K562 (cell line): ENCODE measurements around the gene GPX5.

Experiments
- DNMT1 ChIP-seq: fragments of 450-650 bp; IDR thresholded peaks from 2 replicates; pipeline ENCODE4 v1.6.1; 2016; ENCODE audit warnings: antibody characterized with exemption, mild to moderate bottlenecking
- EZH2 ChIP-seq: IDR thresholded peaks from 2 replicates; pipeline ENCODE4 v1.6.1; 2012; ENCODE audit warnings: low read depth, mild to moderate bottlenecking, inconsistent platforms, low read length, borderline replicate concordance
- GMEB1 ChIP-seq: fragments of 250-450 bp; sonication (Bioruptor Pico); IDR thresholded peaks from 2 replicates; pipeline ENCODE4 v1.4.0; 2020; ENCODE audit warnings: mild to moderate bottlenecking
- HDAC2 ChIP-seq: fragments of 450-650 bp; IDR thresholded peaks from 2 replicates; pipeline ENCODE4 v1.6.1; 2016; ENCODE audit warnings: mild to moderate bottlenecking
- IRF1 ChIP-seq: sonication (generic); formaldehyde crosslinking; IDR thresholded peaks from 2 replicates; pipeline ENCODE4 v1.8.0; 2022; ENCODE audit warnings: missing genetic modification reagents, mild to moderate bottlenecking, borderline replicate concordance
- JUND ChIP-seq, 2 experiments: IDR thresholded peaks; 2 replicates in 1 of 2; 3 replicates in 1 of 2; pipeline ENCODE4 v1.6.1; 2011; ENCODE audit warnings: borderline replicate concordance in 2 of 2, low read depth in 2 of 2, low read length in 2 of 2, improper control_type of control experiment in 1 of 2, missing biosample characterization in 1 of 2, missing genetic modification characterization in 1 of 2, missing genetic modification reagents in 1 of 2
- MEF2A ChIP-seq: IDR thresholded peaks from 2 replicates; pipeline ENCODE4 v1.6.1; 2011; ENCODE audit warnings: low read depth, mild to moderate bottlenecking, low read length, moderate library complexity; ENCODE audit not compliant: control insufficient read depth
- PKNOX1 ChIP-seq: fragments of 450-650 bp; IDR thresholded peaks from 2 replicates; pipeline ENCODE4 v1.6.1; 2016
- RAD21 ChIP-seq, 2 experiments: fragments of 250-450 bp in 1 of 2; fragments of 450-650 bp in 1 of 2; sonication (Bioruptor Pico) in 1 of 2; formaldehyde crosslinking in 1 of 2; IDR thresholded peaks in 1 of 2; conservative IDR thresholded peaks in 1 of 2; 2 replicates each; pipeline versions ENCODE4 v1.4.0 to v1.8.0; 2020 to 2022; ENCODE audit warnings: mild to moderate bottlenecking in 2 of 2, moderate library complexity in 1 of 2
- REST ChIP-seq, 2 experiments: fragments of 450-650 bp; formaldehyde crosslinking in 1 of 2; IDR thresholded peaks; 2 replicates each; pipeline versions ENCODE4 v1.4.0 to v1.6.1; 2014 to 2020; ENCODE audit warnings: mild to moderate bottlenecking in 2 of 2, borderline replicate concordance in 1 of 2, low read depth in 1 of 2
- SREBF2 ChIP-seq: sonication (generic); formaldehyde crosslinking; IDR thresholded peaks from 2 replicates; pipeline ENCODE4 v1.4.0; 2020; ENCODE audit warnings: mild to moderate bottlenecking, missing genetic modification reagents
- TBP ChIP-seq: optimal IDR thresholded peaks from 2 replicates; pipeline ENCODE3; 2011; ENCODE audit warnings: low read depth, low read length, improper control_type of control experiment
- ZZZ3 ChIP-seq: fragments of 450-650 bp; IDR thresholded peaks from 2 replicates; pipeline ENCODE4 v1.6.1; 2016; ENCODE audit warnings: antibody characterized with exemption, mild to moderate bottlenecking, moderate library complexity

GRCh38 chr6:28517964-28518363 lies 7.7 kb upstream of the GPX5 start:
- TF ChIP-seq HDAC2 (no peak), IRF1 (CRISPR knock-in tag) (no peak), MEF2A (no peak), SREBF2 (CRISPR knock-in tag) (no peak), EZH2 (no peak), DNMT1 (no peak), TBP (no peak), RAD21 (CRISPR knock-in tag; conservative IDR thresholded peaks at IDR 0.05 in 1 of 2, IDR thresholded peaks at IDR 0.05 in 1 of 2) (no peak), PKNOX1 (no peak), ZZZ3 (no peak), JUND (IDR thresholded peaks at IDR 0.05; ENCODE audit: borderline replicate concordance, low read depth, low read length) (no peak), JUND (tag; IDR thresholded peaks at IDR 0.05; ENCODE audit: borderline replicate concordance, low read depth, low read length) (no peak), REST (IDR thresholded peaks at IDR 0.05; ENCODE audit: borderline replicate concordance) (no peak), REST (CRISPR knock-in tag; IDR thresholded peaks at IDR 0.05; ENCODE audit: low read depth) (no peak), GMEB1 (CRISPR knock-in tag) (no peak)
